ENCODE data around the gene TMEM182.
A peak's percentile ranks its signal among the peaks of the same experiment; 100 is the strongest.

The TMEM182 gene

GRCh38 chr2:102768253-102768652 is 6.4 kb downstream of the TMEM182 start:
- FAIRE-seq: no peak

DNA sequence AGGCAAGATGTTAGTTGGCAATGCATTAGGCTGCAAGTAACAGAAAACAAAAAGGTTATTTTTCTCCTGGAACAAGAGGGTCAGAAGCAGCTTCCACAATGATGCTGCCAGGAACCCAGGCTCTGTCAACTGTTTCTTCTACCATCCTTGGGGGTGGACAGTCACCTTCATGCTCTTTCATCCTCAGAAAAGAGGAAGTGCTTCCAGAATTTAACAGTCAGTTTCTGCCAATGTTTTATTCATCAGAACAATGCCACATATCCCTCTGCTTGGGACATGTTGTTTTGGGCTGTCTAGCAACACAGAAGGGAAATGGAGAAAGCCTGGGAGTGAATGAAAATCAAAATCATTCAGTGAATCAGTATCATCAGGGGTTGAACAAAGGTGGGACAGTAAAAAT is 7.1 kb downstream of the TMEM182 start:
- FAIRE-seq: no peak

- no peak for FAIRE-seq
Measured at GRCh38 chr2:102770506-102770905, 8.7 kb downstream of the TMEM182 start.

GRCh38 chr2:102771114-102771513 is 9.3 kb downstream of the TMEM182 start:
- no peak for FAIRE-seq

GRCh38 chr2:102772659-102773058 is 10.8 kb downstream of the TMEM182 start:
- FAIRE-seq: no peak

DNA sequence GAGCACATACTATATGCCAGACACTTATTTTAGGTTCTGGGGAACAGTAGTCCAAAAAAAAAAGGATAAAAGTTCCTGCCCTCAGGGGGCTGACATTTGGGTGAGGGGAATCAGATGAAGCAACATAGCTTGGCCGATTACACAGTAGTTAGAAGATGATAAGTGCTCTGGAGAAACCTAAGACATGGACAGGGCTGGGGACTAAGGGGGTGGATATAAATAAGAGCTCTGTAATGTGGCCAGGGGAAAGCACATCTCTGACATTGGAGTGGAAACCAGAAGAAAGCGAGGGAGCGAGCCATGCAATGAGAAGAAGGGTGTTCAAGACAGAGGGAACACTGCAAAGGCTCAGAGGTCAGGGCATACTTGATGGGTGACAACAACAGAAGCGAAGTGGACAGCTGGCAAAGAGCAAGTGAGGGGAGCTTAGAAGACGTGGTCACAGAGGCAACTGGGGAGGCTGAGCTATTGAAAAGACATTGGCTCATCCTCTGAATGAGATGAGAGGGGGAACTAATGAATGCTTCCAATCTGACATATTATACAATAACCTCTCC is 11.4 kb downstream of the TMEM182 start:
- FAIRE-seq: no peak

DNA sequence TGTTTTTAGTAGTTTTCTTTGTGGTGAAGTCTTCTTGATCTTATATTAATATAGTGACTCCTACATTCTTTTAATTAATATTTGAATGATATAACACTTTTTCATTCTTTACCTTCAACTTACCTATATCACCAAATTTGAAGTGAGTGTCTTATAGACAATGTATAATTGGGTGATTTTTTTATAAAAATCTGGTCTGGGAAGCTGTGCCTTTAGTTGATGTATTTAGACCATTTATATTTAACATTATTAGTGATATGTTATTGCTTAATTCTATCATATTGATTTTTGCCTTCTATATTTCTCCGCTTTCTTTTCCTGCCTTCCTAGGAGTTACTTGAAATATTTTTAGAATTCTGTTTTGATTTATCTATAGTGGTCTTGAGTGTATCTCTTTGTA is 16.4 kb downstream of the TMEM182 start:
- peak; percentile 15 for FAIRE-seq

DNA sequence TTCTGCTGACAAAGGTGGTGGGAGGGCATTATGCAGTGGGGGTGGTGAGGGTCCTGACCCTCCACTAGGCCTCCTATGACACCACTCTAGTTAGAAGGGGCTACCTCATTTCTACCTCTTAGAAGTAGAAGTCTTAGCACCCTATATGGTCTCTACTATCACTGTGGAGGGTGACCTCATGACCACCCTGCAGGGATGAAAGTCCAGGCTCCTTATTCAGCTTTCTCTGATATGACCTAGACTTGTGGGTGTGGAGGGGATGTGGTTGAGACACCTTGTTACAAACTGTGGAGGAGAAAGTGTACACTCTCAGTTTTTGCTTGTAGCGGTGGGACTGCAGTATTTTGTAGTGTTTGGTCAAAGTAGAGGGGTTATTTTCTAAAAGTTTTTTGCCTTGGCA is 18.6 kb downstream of the TMEM182 start:
- FAIRE-seq: no peak

DNA sequence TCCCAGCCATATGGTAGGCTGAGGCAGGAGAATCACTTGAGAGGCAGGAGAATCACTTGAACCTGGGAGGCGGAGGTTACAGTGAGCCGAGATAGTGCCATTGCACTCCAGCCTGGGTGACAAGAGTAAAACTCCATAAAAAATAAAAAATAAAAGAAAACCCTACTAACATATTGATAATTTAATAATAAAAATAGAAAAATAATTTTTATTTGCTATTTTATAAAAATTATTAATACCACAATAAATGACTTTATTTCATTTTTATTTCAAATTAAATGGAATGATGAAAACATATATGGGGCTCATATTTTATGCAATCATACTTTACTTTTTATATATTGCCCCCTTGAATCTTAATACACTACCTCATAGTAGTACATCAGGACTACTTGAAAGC is 20.4 kb downstream of the TMEM182 start:
- FAIRE-seq: peak; percentile 21

GRCh38 chr2:102782933-102783332 is 21.1 kb downstream of the TMEM182 start:
- no peak for FAIRE-seq

- FAIRE-seq: no peak
Measured at GRCh38 chr2:102783506-102784183, 21.8 kb downstream of the TMEM182 start.

DNA sequence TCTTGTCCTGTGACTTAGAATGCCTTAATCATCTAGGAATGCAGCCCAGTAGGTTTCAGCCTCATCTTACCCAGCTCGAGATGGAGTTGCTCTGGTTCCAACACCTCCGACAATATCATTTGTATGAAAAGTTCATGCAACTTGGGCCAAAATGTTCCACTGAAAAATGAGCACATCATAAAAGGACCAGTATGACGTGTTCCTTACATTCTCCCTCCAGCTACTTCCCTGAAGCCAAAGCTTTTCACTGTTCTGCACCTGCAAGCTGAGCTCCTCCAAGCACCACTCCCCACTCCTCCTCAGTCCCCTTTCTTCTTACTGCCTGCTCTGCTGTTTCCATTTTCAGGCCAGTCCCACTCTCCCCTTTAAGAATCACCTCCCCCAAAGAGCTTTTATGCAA is 23.1 kb downstream of the TMEM182 start:
- FAIRE-seq: no peak

DNA sequence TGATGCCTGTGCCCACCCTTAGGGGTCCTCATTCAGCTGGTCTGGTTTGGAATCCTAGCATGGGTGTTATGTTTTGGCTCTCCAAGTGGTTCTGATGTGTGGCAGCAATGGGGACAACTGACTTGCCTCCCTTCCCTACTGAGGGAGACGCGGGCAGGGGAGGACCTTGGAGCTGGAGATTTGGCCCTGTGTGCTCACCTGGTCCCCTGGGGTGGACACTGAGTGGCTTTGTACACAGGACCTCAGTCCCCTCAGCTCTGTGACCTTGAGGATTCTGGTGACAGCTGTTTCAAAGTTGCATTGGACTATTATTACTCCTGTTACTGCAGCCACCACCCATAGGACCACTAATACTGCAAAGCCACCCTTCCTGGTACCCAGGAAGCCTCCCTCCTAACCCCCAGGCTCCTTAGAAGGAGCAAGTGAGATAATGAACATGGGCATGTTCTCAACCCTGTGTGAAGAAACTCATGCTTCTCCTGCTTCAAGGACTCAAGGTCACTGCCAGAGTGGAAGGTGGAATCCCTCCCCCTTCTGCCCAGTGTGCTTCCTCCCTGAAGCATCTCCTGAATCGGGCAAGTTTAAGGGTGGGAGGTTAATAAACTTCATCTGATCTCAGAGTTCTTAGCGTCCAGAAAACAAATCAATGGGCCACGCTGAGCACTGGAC is 26.5 kb downstream of the TMEM182 start:
- FAIRE-seq: no peak

DNA sequence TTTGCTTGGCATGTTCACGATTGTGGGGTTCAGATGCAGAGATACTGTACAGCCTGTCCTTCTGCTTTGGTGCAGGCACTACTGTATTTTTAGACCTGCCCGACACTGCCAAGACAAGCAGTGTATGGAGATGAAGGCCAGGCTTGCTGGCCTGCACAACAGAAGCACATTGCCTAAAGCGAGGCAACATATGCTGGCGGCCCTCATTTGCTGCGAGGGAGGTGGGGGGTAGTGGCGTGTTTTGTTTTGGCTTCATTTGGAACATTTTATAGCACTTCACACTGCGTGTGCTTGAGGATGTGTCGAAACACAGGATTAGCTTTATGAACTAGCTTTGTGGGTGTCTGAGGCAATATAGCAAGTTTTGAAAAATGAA is 27.0 kb downstream of the TMEM182 start:
- FAIRE-seq: no peak

- FAIRE-seq: no peak
Measured at GRCh38 chr2:102789349-102790090, 27.7 kb downstream of the TMEM182 start.

DNA sequence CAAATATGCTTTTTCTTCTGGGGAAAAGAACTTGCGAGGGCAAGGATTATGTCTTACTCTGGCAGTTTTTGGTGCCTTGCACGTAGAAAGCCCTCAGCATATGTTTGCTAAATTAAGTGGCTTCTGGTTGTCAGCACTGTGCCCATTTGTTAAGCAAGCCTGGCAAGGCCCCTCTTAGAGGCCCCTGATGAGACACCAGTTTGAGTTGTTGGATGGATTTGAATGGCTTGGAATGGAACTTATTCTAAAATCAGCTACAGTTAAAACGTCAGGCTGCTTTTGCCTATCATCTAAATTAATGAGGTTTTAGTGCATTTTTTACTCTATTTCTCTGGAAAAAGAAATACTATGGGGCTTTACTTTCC is 28.2 kb downstream of the TMEM182 start:
- no peak for FAIRE-seq

DNA sequence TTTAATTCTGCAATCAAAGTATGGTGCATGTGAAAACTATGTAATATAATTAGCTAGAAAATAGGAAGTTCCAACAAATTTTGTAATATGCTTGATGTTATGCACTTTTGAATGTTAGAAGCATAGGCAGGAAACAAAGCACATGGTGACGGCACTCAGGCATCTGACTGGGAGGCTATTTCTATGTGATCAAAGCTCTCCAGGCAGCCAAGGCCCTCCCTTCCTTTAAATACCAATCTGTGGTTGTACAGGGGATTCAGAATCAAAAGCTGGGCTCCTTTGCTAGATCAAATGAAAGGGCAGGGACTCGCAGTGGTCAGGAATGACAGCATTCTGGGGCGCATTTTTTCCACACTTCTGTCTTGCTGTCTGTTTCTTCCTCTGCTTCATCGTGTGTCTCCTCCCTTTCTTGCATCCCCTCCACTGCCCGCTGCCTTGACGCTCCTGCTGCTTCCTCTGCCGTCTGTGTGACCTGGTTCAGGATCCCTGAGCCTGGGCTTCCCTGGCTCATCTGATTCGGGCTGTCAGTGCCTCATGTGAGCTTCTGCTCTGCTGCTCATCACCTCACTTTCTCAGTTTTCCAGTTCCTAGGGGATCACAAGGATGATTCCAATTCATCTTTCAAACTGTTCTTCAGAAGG is 30.9 kb downstream of the TMEM182 start:
- FAIRE-seq: no peak

GRCh38 chr2:102795641-102796040 is 33.8 kb downstream of the TMEM182 start:
- no peak for FAIRE-seq

GRCh38 chr2:102796337-102796736 is 34.5 kb downstream of the TMEM182 start:
- FAIRE-seq: no peak

DNA sequence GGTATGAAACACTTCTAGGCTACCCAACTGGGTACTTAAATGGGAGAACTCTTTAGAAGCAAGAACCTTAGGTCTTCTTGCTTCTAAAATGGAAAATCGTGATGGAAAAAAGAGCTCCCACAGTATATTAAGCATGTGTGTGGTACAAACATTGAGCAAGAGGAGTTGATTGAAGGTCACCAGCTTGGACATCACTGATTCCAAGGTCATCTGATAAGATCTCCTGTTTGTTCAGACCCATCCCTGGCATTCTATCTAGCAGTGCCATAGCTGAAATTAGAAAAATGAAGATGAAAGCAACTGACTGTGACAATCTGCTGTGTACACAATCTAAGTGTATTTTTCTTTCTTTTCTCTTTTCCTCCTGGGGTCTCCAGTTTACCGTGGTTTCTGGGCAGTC is 35.7 kb downstream of the TMEM182 start:
- FAIRE-seq: no peak

DNA sequence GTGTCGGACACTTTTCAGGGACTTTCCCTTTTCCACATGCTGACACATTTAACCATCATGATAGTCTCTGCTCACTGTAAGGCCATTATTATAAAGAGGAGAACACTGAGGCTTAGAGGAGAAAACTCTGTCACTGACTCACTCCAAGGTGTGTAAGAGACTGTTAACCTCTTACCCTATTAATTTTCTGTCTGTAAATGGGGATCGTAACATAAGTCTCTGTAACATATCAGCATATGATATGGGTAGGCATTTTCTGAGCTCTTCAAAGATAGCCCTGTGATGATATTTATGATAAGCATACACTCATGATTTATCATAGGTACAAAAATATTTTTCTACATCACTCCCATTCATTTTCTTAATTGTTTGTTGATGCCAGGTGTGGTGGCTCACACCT is 36.4 kb downstream of the TMEM182 start:
- FAIRE-seq: no peak

DNA sequence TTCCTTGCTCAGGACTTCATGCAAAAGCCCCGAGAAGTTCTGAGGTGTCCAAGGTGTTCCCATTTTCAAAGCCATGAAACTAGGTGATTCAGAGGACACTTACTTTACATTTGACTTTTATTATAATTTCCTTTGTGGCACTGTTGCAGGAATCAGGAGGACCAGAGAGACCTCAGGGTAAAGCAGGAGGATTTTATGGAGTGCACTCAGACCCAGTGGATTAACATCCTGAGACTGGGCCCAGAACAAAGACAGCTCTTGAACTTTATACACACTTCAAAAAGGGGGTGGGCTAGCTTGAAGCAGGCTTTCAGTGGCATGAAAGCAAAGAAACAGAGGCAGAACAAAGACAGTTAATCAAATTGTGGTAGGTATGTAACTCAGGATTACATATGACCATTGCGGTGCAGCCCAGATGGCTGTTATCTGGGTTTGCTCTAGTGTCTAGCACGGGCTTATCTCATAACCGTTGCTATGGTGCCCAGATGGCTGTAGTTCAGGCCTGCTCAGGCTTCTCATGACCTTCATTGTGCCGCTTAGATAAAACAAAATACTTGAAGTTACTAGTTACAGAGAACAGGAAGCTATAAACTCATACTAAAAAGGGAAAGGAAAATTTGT is 39.4 kb downstream of the TMEM182 start:
- no peak for FAIRE-seq
